HepG2 (cell line): ENCODE results near the gene APOA1. TPM values are rescaled to one million over a fixed set of nuclear protein-coding genes. Genes with fewer than 3 reads are reported as not detected.
A peak's percentile ranks its signal among the peaks of the same experiment; 100 is the strongest.

Experiments used
- ELF3 ChIP-seq: IDR thresholded peaks from 2 replicates; pipeline ENCODE4 v1.6.1; 2016; ENCODE audit warnings: missing genetic modification reagents, missing compliant biosample characterization
- FOXP1 ChIP-seq, 2 experiments: fragments of 450-650 bp in 1 of 2; IDR thresholded peaks; 2 replicates each; pipeline ENCODE4 v1.6.1; 2017 to 2018; ENCODE audit warnings: antibody characterized with exemption in 1 of 2
- GTF3A ChIP-seq: sonication (generic); formaldehyde crosslinking; conservative IDR thresholded peaks from 2 replicates; pipeline ENCODE4 v1.4.0; 2020; ENCODE audit warnings: mild to moderate bottlenecking, missing genetic modification reagents
- JUN ChIP-seq: sonication (generic); formaldehyde crosslinking; IDR thresholded peaks from 2 replicates; pipeline ENCODE4 v1.4.0; 2020; ENCODE audit warnings: mild to moderate bottlenecking, missing genetic modification reagents
- POGZ ChIP-seq: sonication (generic); formaldehyde crosslinking; IDR thresholded peaks from 2 replicates; pipeline ENCODE4 v1.4.0; 2020; ENCODE audit warnings: mild to moderate bottlenecking, missing genetic modification reagents
- SOX13 ChIP-seq, 3 experiments: fragments of 450-650 bp in 1 of 3; sonication (generic) in 1 of 3; formaldehyde crosslinking in 1 of 3; IDR thresholded peaks in 2 of 3; conservative IDR thresholded peaks in 1 of 3; 2 replicates each; pipeline versions ENCODE4 v1.5.0 to v1.6.1; 2016 to 2020; ENCODE audit warnings: antibody characterized with exemption in 1 of 3, mild to moderate bottlenecking in 1 of 3, missing compliant biosample characterization in 1 of 3, missing genetic modification reagents in 1 of 3, moderate library complexity in 1 of 3
- SOX6 ChIP-seq, 2 experiments: fragments of 450-650 bp in 1 of 2; sonication (generic) in 1 of 2; formaldehyde crosslinking in 1 of 2; IDR thresholded peaks; 2 replicates each; pipeline versions ENCODE4 v1.4.0 to v1.6.1; 2017 to 2020; ENCODE audit warnings: antibody characterized with exemption in 1 of 2, mild to moderate bottlenecking in 1 of 2, missing genetic modification reagents in 1 of 2
- ZFP36L2 ChIP-seq: sonication (generic); formaldehyde crosslinking; IDR thresholded peaks from 2 replicates; pipeline ENCODE4 v1.4.0; 2020; ENCODE audit warnings: missing genetic modification reagents
- ZNF337 ChIP-seq: sonication (generic); formaldehyde crosslinking; IDR thresholded peaks from 2 replicates; pipeline ENCODE4 v1.5.1; 2020; ENCODE audit warnings: missing genetic modification reagents, low read depth, mild to moderate bottlenecking, borderline replicate concordance
- ZNF558 ChIP-seq: sonication (generic); formaldehyde crosslinking; IDR thresholded peaks from 2 replicates; pipeline ENCODE4 v1.9.0; 2022; ENCODE audit warnings: mild to moderate bottlenecking, missing genetic modification reagents, borderline replicate concordance
- polyA plus RNA-seq, 8 experiments: library from polyadenylated mRNA; depleted of rRNA in 3 of 8; stranded (reverse) in 7 of 8; unstranded in 1 of 8; fragments of >200 nt; fragmentation: Illumina TruSeq in 4 of 8; extraction: Trizol in 4 of 8; gene quantifications; 2 replicates each; pipeline versions ENCODE4 v1.2.1 to v1.2.3, GENCODE V29; 2011 to 2016; ENCODE audit warnings: low read depth in 4 of 8, missing spikeins in 1 of 8, mixed read lengths in 1 of 8; ENCODE audit not compliant: insufficient read depth in 1 of 8
- total RNA-seq, 5 experiments: library from RNA; depleted of rRNA; stranded (reverse); fragments of >200 nt; fragmentation: Illumina TruSeq; extraction: Trizol; gene quantifications; 2 replicates each; pipeline ENCODE4 v1.2.3, GENCODE V29; 2016; ENCODE audit warnings: low read depth in 1 of 5
- TF ChIP-seq, protein P1 (sequence below): sonication (generic); formaldehyde crosslinking; IDR thresholded peaks from 2 replicates; pipeline ENCODE4 v1.5.1; 2020; ENCODE audit warnings: missing genetic modification reagents, mild to moderate bottlenecking, borderline replicate concordance
- TF ChIP-seq, protein P2 (sequence below): sonication (generic); formaldehyde crosslinking; IDR thresholded peaks from 2 replicates; pipeline ENCODE4 v1.4.0; 2020; ENCODE audit warnings: missing genetic modification reagents, borderline replicate concordance
- TF ChIP-seq, protein P3 (sequence below): sonication (generic); formaldehyde crosslinking; IDR thresholded peaks from 2 replicates; pipeline ENCODE4 v1.8.0; 2022; ENCODE audit warnings: mild to moderate bottlenecking, missing genetic modification reagents

The APOA1 gene
- total and polyA plus RNA-seq, 2 of the 13 experiments (the other 11 are each of a cell fraction or from before 2014, with no cell fraction given): 1,973 to 5,485 TPM

DNA sequence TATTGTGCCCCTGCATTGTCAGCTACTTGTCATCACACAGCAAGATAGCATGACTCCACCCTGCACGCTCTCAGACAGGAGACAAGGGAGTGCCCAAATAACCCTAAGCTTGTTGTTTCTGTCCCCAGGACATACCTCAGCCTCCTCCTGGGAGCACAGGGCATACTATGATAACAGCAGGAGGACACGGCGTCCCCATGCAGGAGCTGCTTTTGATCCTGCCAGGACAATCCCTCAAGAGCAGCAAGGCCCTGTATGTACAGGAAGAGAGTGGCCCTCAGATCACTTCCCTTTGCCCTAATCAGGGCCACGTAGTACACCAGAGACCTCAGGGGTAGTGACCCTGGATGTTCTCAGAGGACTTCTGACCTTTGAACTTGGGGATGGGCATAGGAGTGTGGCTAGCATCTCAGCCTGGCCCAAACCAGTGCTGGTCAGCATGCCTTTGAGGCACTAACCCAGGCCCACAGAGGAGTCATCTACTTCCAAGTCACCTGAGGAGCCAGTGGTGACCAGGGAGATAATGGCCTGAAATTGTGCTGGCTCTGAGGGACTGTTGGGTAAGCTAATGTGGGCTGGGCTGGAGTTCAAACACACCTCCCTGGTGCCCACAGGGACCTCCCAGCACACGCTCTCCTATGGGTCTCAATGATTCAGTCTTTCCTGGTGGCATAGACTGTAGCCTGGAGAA lies 23.5 kb downstream of the APOA1 start (continued):
- no peak for TF ChIP-seq JUN (CRISPR knock-in tag)
- TF ChIP-seq, protein P1, sequence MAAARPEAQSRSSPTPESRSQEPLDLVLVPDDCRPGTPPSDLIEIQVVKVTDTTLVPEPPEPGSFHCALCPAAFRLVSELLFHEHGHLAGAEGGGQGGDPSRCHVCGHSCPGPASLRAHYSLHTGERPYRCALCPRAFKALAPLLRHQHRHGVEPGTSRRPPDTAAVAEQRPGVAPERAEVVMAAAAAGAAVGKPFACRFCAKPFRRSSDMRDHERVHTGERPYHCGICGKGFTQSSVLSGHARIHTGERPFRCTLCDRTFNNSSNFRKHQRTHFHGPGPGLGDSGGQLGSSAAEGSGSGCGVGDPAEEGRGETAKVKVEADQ (CRISPR knock-in tag): no peak
- TF ChIP-seq, protein P2, sequence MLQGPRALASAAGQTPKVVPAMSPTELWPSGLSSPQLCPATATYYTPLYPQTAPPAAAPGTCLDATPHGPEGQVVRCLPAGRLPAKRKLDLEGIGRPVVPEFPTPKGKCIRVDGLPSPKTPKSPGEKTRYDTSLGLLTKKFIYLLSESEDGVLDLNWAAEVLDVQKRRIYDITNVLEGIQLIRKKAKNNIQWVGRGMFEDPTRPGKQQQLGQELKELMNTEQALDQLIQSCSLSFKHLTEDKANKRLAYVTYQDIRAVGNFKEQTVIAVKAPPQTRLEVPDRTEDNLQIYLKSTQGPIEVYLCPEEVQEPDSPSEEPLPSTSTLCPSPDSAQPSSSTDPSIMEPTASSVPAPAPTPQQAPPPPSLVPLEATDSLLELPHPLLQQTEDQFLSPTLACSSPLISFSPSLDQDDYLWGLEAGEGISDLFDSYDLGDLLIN: no peak
- TF ChIP-seq ELF3 (CRISPR knock-in tag): peak; percentile 67
- no peak for TF ChIP-seq SOX13 (IDR thresholded peaks at IDR 0.05)
- TF ChIP-seq SOX13 (CRISPR knock-in tag; conservative IDR thresholded peaks at IDR 0.05 in 1 of 2, IDR thresholded peaks at IDR 0.05 in 1 of 2): peak in 1 of 2 experiments; percentile 49; a peak in 1 of 4 replicates
- no peak for TF ChIP-seq SOX6 (IDR thresholded peaks at IDR 0.05)
- TF ChIP-seq SOX6 (CRISPR knock-in tag; IDR thresholded peaks at IDR 0.05): peak; percentile 45; the same call in 1 of the 2 replicates
- TF ChIP-seq FOXP1 (IDR thresholded peaks at IDR 0.05): no peak
- TF ChIP-seq FOXP1 (CRISPR knock-in tag; IDR thresholded peaks at IDR 0.05): no peak
- TF ChIP-seq ZFP36L2 (CRISPR knock-in tag): no peak
- no peak; the same call in 1 of the 2 replicates for TF ChIP-seq POGZ (CRISPR knock-in tag)
- TF ChIP-seq, protein P3, sequence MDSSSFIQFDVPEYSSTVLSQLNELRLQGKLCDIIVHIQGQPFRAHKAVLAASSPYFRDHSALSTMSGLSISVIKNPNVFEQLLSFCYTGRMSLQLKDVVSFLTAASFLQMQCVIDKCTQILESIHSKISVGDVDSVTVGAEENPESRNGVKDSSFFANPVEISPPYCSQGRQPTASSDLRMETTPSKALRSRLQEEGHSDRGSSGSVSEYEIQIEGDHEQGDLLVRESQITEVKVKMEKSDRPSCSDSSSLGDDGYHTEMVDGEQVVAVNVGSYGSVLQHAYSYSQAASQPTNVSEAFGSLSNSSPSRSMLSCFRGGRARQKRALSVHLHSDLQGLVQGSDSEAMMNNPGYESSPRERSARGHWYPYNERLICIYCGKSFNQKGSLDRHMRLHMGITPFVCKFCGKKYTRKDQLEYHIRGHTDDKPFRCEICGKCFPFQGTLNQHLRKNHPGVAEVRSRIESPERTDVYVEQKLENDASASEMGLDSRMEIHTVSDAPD (CRISPR knock-in tag): no peak
- no peak for TF ChIP-seq GTF3A (CRISPR knock-in tag)
- no peak for TF ChIP-seq ZNF337
- no peak for TF ChIP-seq ZNF558
